Heart left ventricle (tissue), 13 donors: ENCODE measurements around the gene NHLRC4.

Experiments
- POLR2A ChIP-seq, 2 donors: fragments of 450-650 bp; IDR thresholded peaks; one replicate each; pipeline ENCODE4 v1.6.1; 2017; ENCODE audit warnings: antibody characterized with exemption in 2 of 2, mild to moderate bottlenecking in 2 of 2, moderate library complexity in 2 of 2
- TF ChIP-seq, protein P1 (sequence below), 12 donors: fragments of 200-600 bp; sonication (generic) in 4 of 12; IDR thresholded peaks; one replicate each; pipeline versions ENCODE4 v1.5.0 to v1.8.0; 2018 to 2022; ENCODE audit warnings: antibody characterized with exemption in 12 of 12, mild to moderate bottlenecking in 5 of 12
- donor health status: ischemic (EF 13 %, LVEDD 7.1; RV severe dilation, severe dysfunction).
- donor health status: DM: no; HTN: yes; CAD: no.
- donor health status: DM: no; HTN: no; CAD: no.
- donor health status: ischemic (EF 25% LVEDD 6.9; RV normal size, moderate dysfunction).
- donor health status: ischemic (EF 25% LVEDD 5.7; RV mildly dilated, moderate dysfunction).
- donor health status: ischemic (EF 35%, LVEDD 5.7; RV mildly dilated, moderate dysfunction).
- donor health status: nonischemic (EF 11% LVEDD 7.7; RV severe dilation, severe dysfunction).
- donor health status: DM: yes; HTN: yes; CAD: no.
- donor health status: PGD.
- donor health status: ischemic (EF 29% LVEDD 5.4; RV normal size, mild dysfunction).
- donor health status: nonischemic (EF 23%, LVEDD 6.1; RV moderate dilation, normal function).

DNA sequence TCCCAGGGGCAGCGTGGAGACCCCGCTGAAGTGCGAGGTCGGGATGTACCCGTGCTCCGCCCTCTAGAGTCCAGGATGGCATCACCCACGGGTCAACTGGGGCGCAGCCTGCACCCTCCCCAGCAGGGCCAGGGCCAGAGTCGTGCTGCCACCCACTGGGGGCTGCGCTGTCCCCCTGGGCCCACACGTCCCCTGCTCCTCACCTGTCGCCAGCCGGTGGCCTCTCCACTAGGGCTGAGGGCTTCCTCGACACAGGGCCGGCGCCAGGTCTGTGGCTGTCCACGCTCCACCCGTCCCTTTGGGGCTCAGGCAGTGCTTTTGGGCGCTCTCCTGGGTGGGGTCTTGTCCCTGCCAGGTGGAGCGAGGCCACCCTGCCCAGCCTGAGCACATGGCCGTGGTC, 18.2 kb upstream of the NHLRC4 start:
- TF ChIP-seq, protein P1, sequence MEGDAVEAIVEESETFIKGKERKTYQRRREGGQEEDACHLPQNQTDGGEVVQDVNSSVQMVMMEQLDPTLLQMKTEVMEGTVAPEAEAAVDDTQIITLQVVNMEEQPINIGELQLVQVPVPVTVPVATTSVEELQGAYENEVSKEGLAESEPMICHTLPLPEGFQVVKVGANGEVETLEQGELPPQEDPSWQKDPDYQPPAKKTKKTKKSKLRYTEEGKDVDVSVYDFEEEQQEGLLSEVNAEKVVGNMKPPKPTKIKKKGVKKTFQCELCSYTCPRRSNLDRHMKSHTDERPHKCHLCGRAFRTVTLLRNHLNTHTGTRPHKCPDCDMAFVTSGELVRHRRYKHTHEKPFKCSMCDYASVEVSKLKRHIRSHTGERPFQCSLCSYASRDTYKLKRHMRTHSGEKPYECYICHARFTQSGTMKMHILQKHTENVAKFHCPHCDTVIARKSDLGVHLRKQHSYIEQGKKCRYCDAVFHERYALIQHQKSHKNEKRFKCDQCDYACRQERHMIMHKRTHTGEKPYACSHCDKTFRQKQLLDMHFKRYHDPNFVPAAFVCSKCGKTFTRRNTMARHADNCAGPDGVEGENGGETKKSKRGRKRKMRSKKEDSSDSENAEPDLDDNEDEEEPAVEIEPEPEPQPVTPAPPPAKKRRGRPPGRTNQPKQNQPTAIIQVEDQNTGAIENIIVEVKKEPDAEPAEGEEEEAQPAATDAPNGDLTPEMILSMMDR (IDR thresholded peaks at IDR 0.05): no peak
- no peak for TF ChIP-seq POLR2A (IDR thresholded peaks at IDR 0.05)
